HEK293 (cell line): Measurements from ENCODE around the gene ZFP2.
"Not testable (repeated sequence)": the region's sequence is repeated elsewhere in the genome, so short reads cannot be mapped to it uniquely, and the experiment has no call there.

ENCODE experiments used
- CTCF ChIP-seq: fragments of 450-650 bp; formaldehyde crosslinking; IDR thresholded peaks from 2 replicates; pipeline ENCODE4 v1.5.1; 2016; ENCODE audit warnings: missing biosample characterization, missing genetic modification characterization
- ZNF280C ChIP-seq: fragments of 450-650 bp; formaldehyde crosslinking; IDR thresholded peaks from 2 replicates; pipeline ENCODE4 v1.5.1; 2016; ENCODE audit warnings: missing biosample characterization, missing genetic modification characterization
- ZNF324 ChIP-seq: fragments of 450-650 bp; formaldehyde crosslinking; IDR thresholded peaks from 2 replicates; pipeline ENCODE4 v1.5.1; 2016; ENCODE audit warnings: missing biosample characterization, missing genetic modification characterization
- ZNF366 ChIP-seq: fragments of 450-650 bp; formaldehyde crosslinking; conservative IDR thresholded peaks from 2 replicates; pipeline ENCODE4 v1.5.1; 2016; ENCODE audit warnings: missing biosample characterization, missing genetic modification characterization
- ZNF544 ChIP-seq: fragments of 450-650 bp; formaldehyde crosslinking; IDR thresholded peaks from 2 replicates; pipeline ENCODE4 v1.5.0; 2017; ENCODE audit warnings: missing biosample characterization, missing genetic modification characterization
- ZNF555 ChIP-seq: fragments of 450-650 bp; formaldehyde crosslinking; conservative IDR thresholded peaks from 2 replicates; pipeline ENCODE4 v1.5.1; 2017; ENCODE audit warnings: missing biosample characterization, mild to moderate bottlenecking, missing genetic modification characterization, inconsistent platforms
- ZNF670 ChIP-seq: fragments of 450-650 bp; formaldehyde crosslinking; IDR thresholded peaks from 2 replicates; pipeline ENCODE4 v1.5.1; 2016; ENCODE audit warnings: missing biosample characterization, missing genetic modification characterization, low read depth
- ZNF776 ChIP-seq: fragments of 450-650 bp; formaldehyde crosslinking; IDR thresholded peaks from 2 replicates; pipeline ENCODE4 v1.5.0; 2017; ENCODE audit warnings: missing biosample characterization, missing genetic modification characterization, borderline replicate concordance
- ZSCAN16 ChIP-seq: fragments of 450-650 bp; formaldehyde crosslinking; IDR thresholded peaks from 2 replicates; pipeline ENCODE4 v1.5.1; 2016; ENCODE audit warnings: missing biosample characterization, missing genetic modification characterization

- TF ChIP-seq ZNF776 (tag by site-specific recombination); ZNF555 (tag by site-specific recombination); CTCF (tag by site-specific recombination); ZSCAN16 (tag by site-specific recombination); ZNF670 (tag by site-specific recombination); ZNF280C; ZNF324; ZNF366 (tag by site-specific recombination); ZNF544 (tag by site-specific recombination): not testable (repeated sequence)
These were observed 12.5 kb upstream of the ZFP2 start for GRCh38 chr5:178883115-178883694.
